ENCODE measurements around the gene GSE1.

DNA sequence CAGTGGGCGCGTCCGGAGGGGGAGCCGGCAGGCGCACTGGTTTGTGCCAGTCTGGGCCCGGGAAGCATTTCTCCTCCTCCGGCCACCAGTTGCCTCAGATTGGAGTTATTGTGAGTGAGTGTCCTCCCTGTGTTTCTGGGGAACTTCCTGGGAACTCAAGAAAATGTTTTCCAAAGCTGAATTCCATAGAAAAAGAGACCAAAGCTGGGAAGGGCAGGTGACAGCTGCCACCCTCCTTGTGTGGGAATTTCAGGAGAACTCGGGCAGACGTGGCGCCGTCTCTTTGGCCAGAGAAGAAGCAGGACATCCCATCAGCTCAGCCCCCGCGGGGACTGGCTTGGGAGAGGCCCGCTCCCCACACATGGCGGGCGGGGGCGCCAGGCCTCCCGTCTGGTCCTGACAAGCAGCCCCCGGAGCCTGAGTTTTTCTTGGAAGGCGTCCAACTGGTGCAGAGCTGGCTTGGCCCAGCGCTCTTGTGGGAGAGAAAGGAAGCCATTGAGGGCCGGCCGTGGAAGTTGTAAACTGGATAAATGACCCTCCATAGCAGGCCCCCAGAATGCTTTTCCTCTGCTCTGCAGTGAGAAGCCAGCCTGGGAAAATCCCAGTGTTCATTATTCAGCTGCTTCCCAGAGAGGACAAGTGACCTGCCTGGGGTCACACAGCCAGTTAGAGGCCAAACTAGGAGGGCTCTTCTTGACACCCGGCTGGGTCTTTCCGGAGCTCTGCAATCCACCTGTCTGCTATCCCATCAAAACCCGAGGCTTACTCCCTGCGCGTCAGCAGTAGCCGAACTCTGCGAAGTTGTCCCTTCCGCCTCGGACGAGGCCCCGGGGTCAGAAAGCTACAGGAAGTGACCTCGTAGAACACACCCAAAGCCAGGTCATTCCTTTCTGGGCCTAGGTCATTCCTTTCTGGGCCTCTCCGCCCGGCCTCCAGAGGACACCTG is 39.2 kb upstream of the GSE1 start:
- TF ChIP-seq CTCF (IDR thresholded peaks at IDR 0.05) (no peak), POLR2A (IDR thresholded peaks at IDR 0.05) (no peak), POLR2AphosphoS5 (IDR thresholded peaks at IDR 0.05) (peak in 1 of 3 donors; percentile 10)

Measured in breast epithelium (tissue), 3 donors.